Kidney capillary endothelial cell (primary cell): ENCODE results near the gene ARHGAP26.
A peak's percentile ranks its signal among the peaks of the same experiment; 100 is the strongest.
"Not testable (repeated sequence)": the region's sequence is repeated elsewhere in the genome, so short reads cannot be mapped to it uniquely, and the experiment has no call there.

Source experiments
- DNase-seq: peaks from one replicate; pipeline ENCODE4 v3.0.0-alpha.2; 2018; ENCODE audit warnings: low spot score

Gene ARHGAP26

GRCh38 chr5:142962174-142962533 lies 192.0 kb downstream of the ARHGAP26 start:
- DNase-seq: no peak

DNA sequence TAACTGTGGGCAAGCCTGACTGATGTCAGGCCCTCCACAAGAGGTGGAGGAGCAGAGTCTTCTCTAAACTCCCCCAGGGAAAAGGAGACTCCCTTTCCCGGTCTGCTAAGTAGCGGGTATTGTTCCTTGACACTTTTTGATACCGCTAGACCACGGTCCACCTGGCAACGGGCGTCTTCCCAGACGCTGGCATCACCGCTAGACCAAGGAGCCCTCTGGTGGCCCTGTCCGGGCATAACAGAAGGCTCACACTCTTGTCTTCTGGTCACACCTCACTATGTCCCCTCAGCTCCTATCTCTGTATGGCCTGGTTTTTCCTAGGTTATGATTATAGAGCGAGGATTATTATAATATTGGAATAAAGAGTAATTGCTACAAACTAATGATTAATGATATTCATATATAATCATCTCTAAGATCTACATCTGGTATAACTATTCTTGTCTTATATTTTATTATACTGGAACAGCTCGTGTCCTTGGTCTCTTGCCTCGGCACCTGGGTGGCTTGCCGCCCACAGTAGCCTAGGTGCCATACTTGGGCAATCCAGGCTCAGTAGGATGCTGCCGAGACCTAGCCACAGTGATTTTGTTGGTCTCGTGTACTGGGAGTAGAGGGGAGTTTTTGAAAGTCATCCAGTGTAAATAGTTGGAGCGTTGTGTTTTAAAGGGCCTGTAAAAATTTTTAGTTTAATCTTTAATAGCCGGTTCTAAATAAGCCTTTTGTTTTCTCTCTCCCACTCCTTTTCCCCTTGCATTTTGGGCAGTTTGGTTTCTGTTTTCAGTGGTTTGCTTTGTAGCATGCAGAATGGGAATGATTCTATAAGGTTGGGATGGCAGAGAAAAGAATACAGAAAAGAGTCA lies 195.3 kb downstream of the ARHGAP26 start:
- DNase-seq: not testable (repeated sequence)

DNA sequence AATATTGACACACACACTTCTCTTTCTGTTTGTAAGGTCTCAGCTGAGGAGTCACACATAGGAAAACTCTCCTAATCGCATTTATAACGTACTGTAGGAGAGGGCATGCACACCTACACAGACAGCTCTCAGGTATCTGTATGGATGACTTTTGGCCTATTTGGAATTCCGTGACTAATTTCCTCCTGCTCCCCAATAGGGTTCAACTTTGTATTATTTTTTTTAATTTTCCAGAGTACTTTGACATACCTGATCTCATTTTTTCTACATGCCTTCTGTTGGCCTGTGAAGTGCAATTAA lies 195.9 kb downstream of the ARHGAP26 start:
- DNase-seq: no peak

DNA sequence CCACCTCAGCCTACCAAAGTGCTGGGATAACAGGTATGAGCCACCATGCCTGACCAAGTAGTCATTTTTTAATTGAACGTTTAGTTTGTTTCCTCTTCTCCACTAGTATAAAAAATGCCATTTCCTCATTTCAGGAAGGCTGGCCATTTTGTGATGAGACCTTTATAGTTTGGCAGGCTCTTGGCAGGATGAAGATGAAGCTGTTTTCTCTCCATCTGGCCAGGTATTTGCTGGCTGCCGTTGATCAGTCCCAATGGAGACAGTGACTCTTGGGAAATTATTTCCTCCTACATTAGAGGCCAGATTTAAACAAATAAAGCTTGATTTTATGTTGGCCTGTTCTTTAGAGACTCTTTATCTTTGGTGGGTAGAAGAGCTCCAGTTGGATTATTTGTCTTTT lies 199.0 kb downstream of the ARHGAP26 start:
- DNase-seq: no peak

DNA sequence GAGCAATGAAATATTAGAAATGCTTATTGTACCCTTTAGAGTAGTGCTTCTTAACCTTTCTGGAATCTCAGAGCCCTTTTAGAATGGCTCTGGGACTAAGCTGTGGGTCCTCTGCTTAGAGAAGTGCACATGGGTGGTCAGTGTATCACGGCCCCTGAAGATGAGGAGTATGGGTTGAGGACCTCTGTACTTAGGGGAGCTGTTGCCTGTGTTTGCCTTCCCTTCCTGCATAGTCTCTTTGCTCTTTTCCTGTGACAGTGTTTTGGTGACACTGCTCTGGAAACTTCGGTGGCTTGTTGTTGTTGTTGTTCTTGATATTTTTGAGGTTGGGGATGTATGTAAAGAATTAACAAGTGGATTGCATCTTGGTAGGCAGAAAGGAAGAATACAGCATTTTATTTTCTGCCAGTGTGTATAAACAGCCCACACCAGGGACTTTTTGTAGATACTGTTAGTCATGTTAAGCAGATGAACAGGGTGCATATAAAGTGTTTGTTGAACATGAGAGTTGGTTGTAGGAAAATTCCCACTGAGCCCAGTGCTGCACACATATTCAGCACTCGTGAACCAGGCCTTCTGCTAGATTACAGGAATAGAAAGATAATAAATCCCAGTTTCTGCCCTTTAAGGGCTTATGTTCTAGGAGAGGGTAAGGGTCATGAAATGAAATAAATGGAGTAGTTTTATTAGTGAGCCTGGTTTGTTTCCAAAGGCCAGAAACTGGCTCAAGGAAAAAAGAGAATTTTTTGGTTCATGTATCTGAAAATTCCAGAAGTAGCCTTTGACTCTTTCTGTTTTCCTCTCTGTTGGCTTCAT lies 199.7 kb downstream of the ARHGAP26 start:
- no peak for DNase-seq

- DNase-seq: no peak
These were observed 200.4 kb downstream of the ARHGAP26 start for GRCh38 chr5:142970440-142971030.

DNA sequence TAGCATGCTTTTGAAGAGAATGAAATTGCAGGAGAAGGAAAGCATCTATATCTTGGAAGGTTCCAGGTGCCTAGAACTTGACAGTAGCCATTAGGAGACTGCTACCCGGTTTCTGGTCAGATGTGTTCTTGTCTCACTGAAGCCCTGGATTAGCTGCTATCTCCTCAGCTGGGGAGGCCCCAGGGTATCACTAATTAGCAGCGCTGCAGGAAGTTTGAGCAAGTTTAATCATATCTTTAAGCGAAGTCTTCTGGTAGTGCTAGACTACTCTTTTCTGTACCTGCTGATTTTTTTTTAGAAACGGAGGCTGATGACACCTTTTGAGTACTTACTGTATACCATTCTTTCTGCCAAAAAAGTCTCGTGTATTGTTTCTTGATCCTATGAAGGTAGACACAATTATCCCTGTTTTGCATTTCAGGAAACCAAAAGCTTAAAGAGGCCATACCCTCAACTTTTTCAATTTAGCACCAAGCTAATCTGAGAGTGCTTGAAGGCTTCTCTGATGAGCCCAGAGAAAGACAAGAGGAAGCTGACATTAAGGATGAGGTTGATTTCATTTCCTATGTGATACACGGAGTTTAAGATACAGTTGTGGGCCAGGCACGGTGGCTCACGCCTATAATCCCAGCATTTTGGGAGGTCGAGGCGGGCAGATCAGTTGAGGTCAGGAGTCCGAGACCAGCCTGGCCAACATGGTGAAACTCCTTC lies 201.3 kb downstream of the ARHGAP26 start:
- DNase-seq: no peak

GRCh38 chr5:142972064-142972570 lies 201.9 kb downstream of the ARHGAP26 start:
- DNase-seq: no peak

GRCh38 chr5:142973932-142974331 lies 203.8 kb downstream of the ARHGAP26 start:
- no peak for DNase-seq

DNA sequence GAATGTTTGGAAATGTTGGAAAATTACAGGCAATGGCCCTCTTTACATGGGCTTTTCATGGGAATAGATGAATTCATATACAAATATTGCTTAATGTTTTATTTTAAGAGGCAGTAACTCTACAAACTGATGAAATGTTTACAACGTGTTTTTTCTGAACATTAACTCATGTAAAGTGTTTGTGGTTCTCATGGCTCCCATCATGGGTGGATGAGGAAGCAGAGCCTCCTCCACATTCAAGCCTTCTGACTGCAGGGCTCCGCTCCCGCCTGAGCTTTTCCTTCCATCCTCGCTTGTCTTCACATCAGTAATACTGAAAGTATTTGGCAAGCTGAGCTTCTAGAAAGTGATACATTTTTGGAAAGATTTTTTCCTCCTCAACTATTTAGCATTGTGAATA lies 204.2 kb downstream of the ARHGAP26 start:
- DNase-seq: no peak

DNA sequence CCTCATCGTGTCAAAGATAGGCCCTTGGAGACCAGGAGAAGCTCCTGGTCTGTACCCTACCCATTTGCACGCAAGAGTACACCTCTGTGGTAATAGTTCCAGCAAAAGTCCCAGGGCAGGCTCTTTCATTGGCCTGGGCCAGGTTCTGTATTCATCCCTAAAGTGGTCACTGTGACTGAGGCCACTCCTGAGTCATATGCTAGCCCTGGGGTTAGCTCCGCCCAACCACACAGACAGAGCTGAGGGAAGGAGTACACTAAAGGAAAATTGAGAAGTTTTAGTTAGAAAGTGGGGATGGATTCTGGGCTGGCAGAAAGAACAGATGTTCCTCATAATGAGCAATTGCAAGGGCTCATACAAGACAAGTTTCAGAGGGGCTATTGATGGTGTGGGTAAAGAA lies 206.7 kb downstream of the ARHGAP26 start:
- DNase-seq: no peak

DNA sequence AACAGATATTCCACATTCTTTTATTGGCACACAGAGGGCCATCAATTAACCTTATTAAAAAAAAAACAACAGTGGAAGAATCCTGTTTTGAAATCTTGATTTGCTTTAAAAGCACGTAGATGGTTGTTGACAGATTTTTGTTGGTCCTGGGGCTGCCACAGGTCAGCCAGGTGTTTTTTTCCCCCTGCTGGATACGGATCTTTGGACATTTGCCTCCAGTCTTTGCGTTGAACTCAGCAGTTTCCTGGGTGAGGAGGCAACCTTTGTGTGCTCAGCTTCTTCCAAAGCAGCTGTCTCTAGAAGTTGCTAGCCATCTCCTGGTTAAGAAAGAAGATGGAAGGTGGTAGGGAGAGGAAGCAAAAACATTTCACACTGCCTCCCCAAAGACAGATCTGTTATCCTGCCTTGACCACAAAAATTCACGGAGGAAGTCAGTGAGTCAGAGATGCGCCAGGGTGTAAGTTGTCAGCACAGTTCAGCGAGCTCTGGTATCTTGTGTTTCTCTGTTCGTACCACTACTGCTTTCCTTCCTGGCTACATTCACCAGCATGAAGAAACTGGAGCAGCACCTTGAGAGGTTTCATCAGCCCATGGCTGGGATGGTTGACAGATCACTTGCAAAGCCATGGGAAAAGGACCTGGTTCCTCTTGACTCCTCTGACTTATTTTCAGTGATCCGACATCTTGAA lies 207.3 kb downstream of the ARHGAP26 start:
- no peak for DNase-seq

DNA sequence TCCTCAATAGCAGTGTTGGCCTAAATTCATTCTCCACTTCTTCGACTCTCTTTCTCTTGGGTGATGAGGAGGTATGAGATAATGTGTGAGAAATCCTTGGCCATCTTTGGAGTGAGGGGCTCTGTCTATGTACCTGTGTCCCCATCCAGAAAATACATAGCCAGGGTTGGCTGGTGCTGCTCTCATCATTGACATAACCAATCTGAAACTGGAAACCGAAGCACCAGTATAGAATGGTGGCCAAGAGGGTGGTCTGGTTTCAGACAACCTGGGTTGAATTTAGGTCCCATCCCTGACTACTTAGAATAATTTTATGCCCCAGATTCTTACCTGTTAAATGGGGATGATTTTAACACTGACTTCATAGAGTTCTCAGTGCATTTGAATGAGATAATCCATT lies 208.1 kb downstream of the ARHGAP26 start:
- no peak for DNase-seq

DNA sequence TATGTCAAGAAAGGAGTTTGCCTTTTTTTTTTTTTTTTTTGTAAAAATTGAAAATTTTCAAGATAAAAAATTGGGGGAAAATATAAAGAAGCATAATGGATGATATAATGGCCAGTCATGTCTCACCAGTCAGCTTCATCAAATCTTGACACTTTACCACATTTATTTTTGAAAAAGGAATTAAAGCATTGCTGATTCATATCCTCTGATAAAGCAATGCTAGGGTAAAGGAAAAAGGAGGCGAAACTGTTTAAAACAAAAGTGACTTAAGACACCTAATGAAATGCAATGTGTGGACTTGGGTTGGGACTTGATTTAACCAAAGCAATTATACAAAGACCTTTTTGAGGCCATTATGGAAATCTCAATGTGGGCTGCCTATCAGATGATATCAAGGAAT lies 208.5 kb downstream of the ARHGAP26 start:
- DNase-seq: peak; percentile 25

GRCh38 chr5:142979636-142980035 lies 209.5 kb downstream of the ARHGAP26 start:
- no peak for DNase-seq

DNA sequence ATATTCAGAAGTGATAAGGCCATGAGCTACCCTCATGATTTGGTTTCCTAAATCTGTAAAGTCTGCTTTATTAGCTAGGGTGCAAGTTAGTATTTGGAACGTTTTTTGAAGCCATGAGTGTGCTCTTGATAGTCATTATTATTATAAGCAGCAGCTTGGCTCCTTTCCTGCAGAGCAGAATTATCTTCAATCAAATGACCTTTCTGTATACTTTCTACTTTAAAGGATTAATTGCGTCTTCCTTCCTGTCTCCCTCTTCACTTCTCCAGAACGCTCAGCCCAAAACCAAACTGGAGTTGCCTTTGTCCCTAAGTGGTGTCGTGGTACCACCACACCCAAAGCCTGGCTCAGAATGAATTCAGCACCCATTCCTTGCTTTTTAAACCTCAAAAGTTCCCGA lies 211.3 kb downstream of the ARHGAP26 start:
- no peak for DNase-seq

DNA sequence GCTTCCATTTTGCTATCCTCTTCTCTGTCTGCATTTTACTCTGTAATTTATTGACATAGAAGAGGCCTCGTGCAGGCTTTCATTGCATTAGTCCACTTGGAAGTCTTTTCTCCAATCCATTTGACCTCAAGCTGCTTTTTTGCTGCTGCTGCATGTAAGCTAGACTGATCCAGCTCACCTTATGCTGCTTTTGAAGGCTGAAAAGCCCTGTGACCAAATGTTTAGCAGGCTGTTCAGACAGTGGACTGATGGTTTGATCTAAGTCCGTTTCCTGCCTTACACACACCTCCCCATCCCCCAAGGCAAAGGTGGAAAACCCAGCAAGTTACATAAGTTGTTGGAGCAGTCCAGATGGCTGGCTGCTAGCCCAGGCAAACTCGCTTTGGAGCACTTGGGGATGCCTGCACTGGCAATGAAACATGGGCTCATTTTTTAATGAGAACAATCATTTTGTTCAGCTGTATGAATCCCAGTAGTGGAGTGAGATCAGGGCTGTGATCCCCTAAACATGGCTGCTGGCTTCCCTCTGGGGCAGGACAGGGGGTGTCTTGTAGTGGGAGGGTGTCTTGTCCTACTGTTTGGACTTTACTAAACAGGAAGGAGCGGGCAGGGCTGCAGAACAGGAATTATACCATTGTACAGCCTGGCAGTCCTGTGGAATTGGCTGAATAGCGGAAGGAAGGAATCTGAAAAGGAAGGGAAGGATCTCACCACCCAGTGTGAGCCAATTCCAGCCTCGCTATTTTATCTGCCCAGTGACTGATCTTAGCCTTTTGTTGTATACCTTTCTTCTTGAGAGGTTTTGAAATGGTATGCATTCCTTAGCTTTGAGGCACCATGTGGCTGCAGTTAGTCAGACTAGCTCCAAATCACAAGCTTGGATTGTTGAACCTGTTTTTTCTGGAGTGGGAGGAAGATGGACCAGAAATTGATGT lies 212.0 kb downstream of the ARHGAP26 start:
- peak; percentile 42 for DNase-seq

DNA sequence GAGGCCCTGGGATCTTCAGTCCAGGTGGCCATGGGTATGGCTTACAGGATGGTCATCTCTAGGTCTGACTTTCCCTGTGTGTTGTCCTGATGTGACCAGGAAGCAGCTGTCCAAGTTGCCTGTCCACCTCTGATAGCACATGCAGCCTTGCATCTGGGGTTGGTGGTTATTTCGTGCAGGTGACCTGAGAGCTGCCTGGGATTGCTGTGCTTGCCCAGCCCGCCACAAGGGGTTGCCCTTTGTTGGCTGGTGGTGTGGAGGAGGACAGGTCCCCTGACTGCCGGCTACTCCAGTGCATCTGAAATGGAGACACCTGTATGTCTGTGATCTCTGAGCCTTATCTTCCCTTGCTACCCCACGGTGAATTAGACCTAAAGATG lies 212.6 kb downstream of the ARHGAP26 start:
- no peak for DNase-seq

DNA sequence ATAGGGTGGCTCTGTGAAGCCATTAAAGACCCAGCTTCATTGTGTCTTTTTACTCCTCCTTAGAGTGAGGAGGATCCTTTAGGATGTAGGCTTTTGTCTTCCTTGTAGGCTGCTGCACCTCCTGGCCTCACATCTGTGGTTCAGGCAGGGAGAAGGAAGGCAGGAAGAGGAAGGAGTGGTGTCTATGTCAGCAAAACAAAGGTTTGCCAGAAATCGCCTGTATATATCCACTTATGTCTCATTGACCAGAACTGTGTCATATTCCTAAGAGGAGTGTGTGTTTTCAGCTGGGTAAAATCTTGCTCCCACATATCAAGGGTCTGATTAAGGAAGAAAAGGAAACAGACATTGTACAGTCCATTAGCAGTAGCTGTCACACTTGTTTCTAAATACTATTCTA lies 213.8 kb downstream of the ARHGAP26 start:
- no peak for DNase-seq

DNA sequence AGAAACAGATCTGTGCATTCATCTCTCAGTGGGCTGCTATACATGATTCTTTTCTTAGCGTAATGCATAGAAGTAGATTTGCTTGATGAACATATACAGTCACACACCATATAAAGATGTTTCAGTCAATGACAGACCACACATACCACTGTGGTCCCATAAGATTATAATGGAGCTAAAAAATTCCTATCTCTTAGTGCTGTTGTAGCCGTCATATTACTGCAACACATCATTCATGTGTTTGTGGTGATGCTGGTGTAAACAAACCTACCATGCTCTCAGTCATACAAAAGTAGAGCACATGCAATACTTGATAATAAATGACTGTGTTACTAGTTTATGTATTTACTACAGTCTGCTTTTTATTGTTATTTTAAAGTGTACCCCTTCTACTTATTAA lies 214.3 kb downstream of the ARHGAP26 start:
- no peak for DNase-seq

DNA sequence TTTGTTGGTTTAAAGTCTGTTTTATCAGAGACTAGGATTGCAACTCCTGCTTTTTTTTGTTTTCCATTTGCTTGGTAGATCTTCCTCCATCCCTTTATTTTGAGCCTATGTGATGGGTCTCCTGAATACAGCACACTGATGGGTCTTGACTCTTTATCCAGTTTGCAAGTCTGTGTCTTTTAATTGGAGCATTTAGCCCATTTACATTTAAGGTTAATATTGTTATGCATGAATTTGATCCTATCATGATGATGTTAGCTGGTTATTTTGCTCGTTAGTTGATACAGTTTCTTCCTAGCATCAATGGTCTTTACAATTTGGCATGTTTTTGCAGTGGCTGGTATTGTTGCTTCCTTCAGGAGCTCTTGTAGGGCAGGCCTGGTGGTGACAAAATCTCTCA lies 219.1 kb downstream of the ARHGAP26 start:
- DNase-seq: not testable (repeated sequence)
